ENCODE data around the gene IFI44. TPM values are rescaled to one million over a fixed set of nuclear protein-coding genes. Genes with fewer than 3 reads are reported as not detected.

The IFI44 gene
- total and polyA plus RNA-seq, 2 of the 8 experiments (the other 6 are each of a cell fraction or from before 2014, with no cell fraction given): not detected

DNA sequence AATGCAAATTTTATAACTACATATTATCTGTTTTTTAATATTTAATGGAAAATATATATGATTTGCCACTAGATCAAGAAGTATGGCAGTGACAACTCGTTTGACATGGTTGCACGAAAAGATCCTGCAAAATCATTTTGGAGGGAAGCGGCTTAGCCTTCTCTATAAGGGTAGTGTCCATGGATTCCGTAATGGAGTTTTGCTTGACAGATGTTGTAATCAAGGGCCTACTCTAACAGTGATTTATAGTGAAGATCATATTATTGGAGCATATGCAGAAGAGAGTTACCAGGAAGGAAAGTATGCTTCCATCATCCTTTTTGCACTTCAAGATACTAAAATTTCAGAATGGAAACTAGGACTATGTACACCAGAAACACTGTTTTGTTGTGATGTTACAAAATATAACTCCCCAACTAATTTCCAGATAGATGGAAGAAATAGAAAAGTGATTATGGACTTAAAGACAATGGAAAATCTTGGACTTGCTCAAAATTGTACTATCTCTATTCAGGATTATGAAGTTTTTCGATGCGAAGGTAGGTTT lies 556 bp downstream of the IFI44 start (continued):
- TF ChIP-seq, protein P1, sequence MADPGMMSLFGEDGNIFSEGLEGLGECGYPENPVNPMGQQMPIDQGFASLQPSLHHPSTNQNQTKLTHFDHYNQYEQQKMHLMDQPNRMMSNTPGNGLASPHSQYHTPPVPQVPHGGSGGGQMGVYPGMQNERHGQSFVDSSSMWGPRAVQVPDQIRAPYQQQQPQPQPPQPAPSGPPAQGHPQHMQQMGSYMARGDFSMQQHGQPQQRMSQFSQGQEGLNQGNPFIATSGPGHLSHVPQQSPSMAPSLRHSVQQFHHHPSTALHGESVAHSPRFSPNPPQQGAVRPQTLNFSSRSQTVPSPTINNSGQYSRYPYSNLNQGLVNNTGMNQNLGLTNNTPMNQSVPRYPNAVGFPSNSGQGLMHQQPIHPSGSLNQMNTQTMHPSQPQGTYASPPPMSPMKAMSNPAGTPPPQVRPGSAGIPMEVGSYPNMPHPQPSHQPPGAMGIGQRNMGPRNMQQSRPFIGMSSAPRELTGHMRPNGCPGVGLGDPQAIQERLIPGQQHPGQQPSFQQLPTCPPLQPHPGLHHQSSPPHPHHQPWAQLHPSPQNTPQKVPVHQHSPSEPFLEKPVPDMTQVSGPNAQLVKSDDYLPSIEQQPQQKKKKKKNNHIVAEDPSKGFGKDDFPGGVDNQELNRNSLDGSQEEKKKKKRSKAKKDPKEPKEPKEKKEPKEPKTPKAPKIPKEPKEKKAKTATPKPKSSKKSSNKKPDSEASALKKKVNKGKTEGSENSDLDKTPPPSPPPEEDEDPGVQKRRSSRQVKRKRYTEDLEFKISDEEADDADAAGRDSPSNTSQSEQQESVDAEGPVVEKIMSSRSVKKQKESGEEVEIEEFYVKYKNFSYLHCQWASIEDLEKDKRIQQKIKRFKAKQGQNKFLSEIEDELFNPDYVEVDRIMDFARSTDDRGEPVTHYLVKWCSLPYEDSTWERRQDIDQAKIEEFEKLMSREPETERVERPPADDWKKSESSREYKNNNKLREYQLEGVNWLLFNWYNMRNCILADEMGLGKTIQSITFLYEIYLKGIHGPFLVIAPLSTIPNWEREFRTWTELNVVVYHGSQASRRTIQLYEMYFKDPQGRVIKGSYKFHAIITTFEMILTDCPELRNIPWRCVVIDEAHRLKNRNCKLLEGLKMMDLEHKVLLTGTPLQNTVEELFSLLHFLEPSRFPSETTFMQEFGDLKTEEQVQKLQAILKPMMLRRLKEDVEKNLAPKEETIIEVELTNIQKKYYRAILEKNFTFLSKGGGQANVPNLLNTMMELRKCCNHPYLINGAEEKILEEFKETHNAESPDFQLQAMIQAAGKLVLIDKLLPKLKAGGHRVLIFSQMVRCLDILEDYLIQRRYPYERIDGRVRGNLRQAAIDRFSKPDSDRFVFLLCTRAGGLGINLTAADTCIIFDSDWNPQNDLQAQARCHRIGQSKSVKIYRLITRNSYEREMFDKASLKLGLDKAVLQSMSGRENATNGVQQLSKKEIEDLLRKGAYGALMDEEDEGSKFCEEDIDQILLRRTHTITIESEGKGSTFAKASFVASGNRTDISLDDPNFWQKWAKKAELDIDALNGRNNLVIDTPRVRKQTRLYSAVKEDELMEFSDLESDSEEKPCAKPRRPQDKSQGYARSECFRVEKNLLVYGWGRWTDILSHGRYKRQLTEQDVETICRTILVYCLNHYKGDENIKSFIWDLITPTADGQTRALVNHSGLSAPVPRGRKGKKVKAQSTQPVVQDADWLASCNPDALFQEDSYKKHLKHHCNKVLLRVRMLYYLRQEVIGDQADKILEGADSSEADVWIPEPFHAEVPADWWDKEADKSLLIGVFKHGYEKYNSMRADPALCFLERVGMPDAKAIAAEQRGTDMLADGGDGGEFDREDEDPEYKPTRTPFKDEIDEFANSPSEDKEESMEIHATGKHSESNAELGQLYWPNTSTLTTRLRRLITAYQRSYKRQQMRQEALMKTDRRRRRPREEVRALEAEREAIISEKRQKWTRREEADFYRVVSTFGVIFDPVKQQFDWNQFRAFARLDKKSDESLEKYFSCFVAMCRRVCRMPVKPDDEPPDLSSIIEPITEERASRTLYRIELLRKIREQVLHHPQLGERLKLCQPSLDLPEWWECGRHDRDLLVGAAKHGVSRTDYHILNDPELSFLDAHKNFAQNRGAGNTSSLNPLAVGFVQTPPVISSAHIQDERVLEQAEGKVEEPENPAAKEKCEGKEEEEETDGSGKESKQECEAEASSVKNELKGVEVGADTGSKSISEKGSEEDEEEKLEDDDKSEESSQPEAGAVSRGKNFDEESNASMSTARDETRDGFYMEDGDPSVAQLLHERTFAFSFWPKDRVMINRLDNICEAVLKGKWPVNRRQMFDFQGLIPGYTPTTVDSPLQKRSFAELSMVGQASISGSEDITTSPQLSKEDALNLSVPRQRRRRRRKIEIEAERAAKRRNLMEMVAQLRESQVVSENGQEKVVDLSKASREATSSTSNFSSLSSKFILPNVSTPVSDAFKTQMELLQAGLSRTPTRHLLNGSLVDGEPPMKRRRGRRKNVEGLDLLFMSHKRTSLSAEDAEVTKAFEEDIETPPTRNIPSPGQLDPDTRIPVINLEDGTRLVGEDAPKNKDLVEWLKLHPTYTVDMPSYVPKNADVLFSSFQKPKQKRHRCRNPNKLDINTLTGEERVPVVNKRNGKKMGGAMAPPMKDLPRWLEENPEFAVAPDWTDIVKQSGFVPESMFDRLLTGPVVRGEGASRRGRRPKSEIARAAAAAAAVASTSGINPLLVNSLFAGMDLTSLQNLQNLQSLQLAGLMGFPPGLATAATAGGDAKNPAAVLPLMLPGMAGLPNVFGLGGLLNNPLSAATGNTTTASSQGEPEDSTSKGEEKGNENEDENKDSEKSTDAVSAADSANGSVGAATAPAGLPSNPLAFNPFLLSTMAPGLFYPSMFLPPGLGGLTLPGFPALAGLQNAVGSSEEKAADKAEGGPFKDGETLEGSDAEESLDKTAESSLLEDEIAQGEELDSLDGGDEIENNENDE (IDR thresholded peaks at IDR 0.05; ENCODE audit: insufficient replicate concordance, low read length): no peak
- TF ChIP-seq SP1 (IDR thresholded peaks at IDR 0.05; ENCODE audit: low read depth, low read length) (no peak), TBP (IDR thresholded peaks at IDR 0.05; ENCODE audit: low read depth, low read length) (no peak), CTBP2 (IDR thresholded peaks at IDR 0.05; ENCODE audit: borderline replicate concordance, insufficient read depth, insufficient read length, low read length) (no peak), CBX8 (IDR thresholded peaks at IDR 0.05; ENCODE audit: borderline replicate concordance, low read depth, low read length) (no peak), CEBPB (IDR thresholded peaks at IDR 0.05; ENCODE audit: low read depth, low read length) (no peak), POLR2A (IDR thresholded peaks at IDR 0.05; ENCODE audit: control extremely low read depth in 1 of 2, low read depth in 2 of 2, low read length in 2 of 2) (no peak), GTF2F1 (IDR thresholded peaks at IDR 0.05; ENCODE audit: borderline replicate concordance, low read depth, low read length) (no peak), RAD21 (IDR thresholded peaks at IDR 0.05 in 1 of 2, conservative IDR thresholded peaks at IDR 0.05 in 1 of 2; ENCODE audit: low read depth in 2 of 2, low read length in 2 of 2) (no peak), EGR1 (IDR thresholded peaks at IDR 0.05; ENCODE audit: borderline replicate concordance, low read depth, low read length) (no peak), NANOG (IDR thresholded peaks at IDR 0.05; ENCODE audit: insufficient read depth, low read depth, low read length, poor library complexity, severe bottlenecking) (no peak)
